ENCODE results near the gene SCN1A. TPM values are rescaled to one million over a fixed set of nuclear protein-coding genes. Genes with fewer than 3 reads are reported as not detected.

The SCN1A gene
- total and polyA plus RNA-seq, 7 donors: under 0.01 to 0.36 (median 0.14) TPM; not detected in 2

GRCh38 chr2:166125557-166125956, 2.3 kb downstream of the SCN1A start:
- Histone ChIP-seq H3K9me3 (no peaks in the 10 kb centered on the region), H3K27me3 (no peaks in the 10 kb centered on the region), H3K4me1 (peaks cover 0 to 18% (median 9%) of the 10 kb centered on the region in 4 donors), H3K4me3 (no peak overlapping the region), H3K27ac (no peak overlapping the region), H3K36me3 (no peaks in the 10 kb centered on the region)
- no peak for TF ChIP-seq POLR2AphosphoS5 (IDR thresholded peaks at IDR 0.05)
- TF ChIP-seq, protein P1, sequence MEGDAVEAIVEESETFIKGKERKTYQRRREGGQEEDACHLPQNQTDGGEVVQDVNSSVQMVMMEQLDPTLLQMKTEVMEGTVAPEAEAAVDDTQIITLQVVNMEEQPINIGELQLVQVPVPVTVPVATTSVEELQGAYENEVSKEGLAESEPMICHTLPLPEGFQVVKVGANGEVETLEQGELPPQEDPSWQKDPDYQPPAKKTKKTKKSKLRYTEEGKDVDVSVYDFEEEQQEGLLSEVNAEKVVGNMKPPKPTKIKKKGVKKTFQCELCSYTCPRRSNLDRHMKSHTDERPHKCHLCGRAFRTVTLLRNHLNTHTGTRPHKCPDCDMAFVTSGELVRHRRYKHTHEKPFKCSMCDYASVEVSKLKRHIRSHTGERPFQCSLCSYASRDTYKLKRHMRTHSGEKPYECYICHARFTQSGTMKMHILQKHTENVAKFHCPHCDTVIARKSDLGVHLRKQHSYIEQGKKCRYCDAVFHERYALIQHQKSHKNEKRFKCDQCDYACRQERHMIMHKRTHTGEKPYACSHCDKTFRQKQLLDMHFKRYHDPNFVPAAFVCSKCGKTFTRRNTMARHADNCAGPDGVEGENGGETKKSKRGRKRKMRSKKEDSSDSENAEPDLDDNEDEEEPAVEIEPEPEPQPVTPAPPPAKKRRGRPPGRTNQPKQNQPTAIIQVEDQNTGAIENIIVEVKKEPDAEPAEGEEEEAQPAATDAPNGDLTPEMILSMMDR (IDR thresholded peaks at IDR 0.05): no peak
- no peak for TF ChIP-seq POLR2A (IDR thresholded peaks at IDR 0.05)
- no peak for TF ChIP-seq EP300 (IDR thresholded peaks at IDR 0.05)
- intact Hi-C loops (cut with DNase I): loop anchor here (5.0 to 10.0 kb wide), 2 partner anchors 68 to 731 kb away; no protein-coding TSS in a partner anchor
- 56 to 78% methylated on average over 2 of the region's 2 CpGs for WGBS, 2 donors
- DNase-seq: no peak

DNA sequence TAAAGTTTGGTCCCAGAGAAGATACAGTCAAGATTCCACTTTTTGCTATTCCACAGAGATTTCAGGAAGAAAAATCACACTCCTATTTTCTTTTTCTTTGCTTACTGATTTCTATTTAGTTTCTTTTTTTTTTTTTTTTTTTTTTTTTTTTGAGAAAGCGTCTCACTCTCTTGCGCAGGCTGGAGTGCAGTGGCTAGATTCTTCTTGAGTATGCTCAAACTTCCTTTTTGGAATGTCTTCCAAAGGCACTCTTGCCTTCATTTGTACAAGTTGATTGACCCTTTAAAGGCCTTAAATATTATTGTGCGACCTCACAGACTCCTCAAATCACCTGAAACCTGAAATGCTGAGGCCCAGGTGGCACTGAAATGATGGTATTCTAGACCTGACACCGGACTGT, 9.6 kb downstream of the SCN1A start:
- DNase-seq: no peak
- 89 to 90% methylated on average over 4 of the region's 4 CpGs for WGBS, 2 donors
- no peaks in the 10 kb centered on the region for H3K36me3 ChIP-seq
- H3K9me3 ChIP-seq: no peaks in the 10 kb centered on the region
- no peak overlapping the region for H3K4me3 ChIP-seq
- no peak overlapping the region for H3K27ac ChIP-seq
- TF ChIP-seq EP300 (IDR thresholded peaks at IDR 0.05) (no peak), POLR2A (IDR thresholded peaks at IDR 0.05) (no peak), POLR2AphosphoS5 (IDR thresholded peaks at IDR 0.05) (no peak)
- TF ChIP-seq, protein P1 (IDR thresholded peaks at IDR 0.05): no peak
- no peaks in the 10 kb centered on the region for H3K4me1 ChIP-seq
- no peaks in the 10 kb centered on the region for H3K27me3 ChIP-seq
- intact Hi-C loops (cut with DNase I): no loop called here

DNA sequence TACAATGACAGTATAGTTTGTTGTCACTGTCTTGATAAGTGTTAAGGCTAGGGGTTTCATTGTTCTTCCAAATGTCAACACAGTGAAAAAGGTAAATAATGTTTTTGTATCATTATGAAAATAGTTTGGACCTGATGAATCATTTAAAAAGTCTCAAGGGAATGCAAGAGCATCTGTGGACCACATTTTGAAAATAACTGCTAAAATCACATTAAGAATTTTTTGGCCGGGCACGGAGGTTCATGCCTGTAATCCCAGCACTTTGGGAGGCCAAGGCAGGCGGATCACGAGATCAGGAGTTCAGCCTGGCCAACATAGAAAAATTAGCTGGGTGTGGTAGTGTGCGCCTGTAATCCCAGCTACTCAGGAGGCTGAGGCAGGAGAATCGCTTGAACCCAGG, 10.3 kb downstream of the SCN1A start:
- no peak overlapping the region for H3K27ac ChIP-seq
- DNase-seq: no peak
- no peaks in the 10 kb centered on the region for H3K9me3 ChIP-seq
- H3K36me3 ChIP-seq: no peaks in the 10 kb centered on the region
- no peaks in the 10 kb centered on the region for H3K4me1 ChIP-seq
- no peaks in the 10 kb centered on the region for H3K27me3 ChIP-seq
- no peak overlapping the region for H3K4me3 ChIP-seq
- 86 to 93% methylated on average over 6 of the region's 6 CpGs for WGBS, 2 donors
- no peak for TF ChIP-seq EP300 (IDR thresholded peaks at IDR 0.05)
- TF ChIP-seq, protein P1 (IDR thresholded peaks at IDR 0.05): no peak
- no peak for TF ChIP-seq POLR2A (IDR thresholded peaks at IDR 0.05)
- no peak for TF ChIP-seq POLR2AphosphoS5 (IDR thresholded peaks at IDR 0.05)
- intact Hi-C loops (cut with DNase I): no loop called here

GRCh38 chr2:166115589-166115988, 12.2 kb downstream of the SCN1A start:
- no peak for DNase-seq
- Histone ChIP-seq H3K36me3 (no peaks in the 10 kb centered on the region), H3K27me3 (no peaks in the 10 kb centered on the region), H3K27ac (no peak overlapping the region), H3K4me3 (no peak overlapping the region), H3K9me3 (no peaks in the 10 kb centered on the region), H3K4me1 (no peaks in the 10 kb centered on the region)
- intact Hi-C loops (cut with DNase I): no loop called here
- WGBS, 2 donors: 71 to 82% methylated on average over 4 of the region's 4 CpGs
- TF ChIP-seq POLR2A (IDR thresholded peaks at IDR 0.05) (no peak), EP300 (IDR thresholded peaks at IDR 0.05) (no peak), POLR2AphosphoS5 (IDR thresholded peaks at IDR 0.05) (no peak)
- TF ChIP-seq, protein P1 (IDR thresholded peaks at IDR 0.05): no peak

GRCh38 chr2:166112193-166112605, 15.6 kb downstream of the SCN1A start:
- 80 to 83% methylated on average over 1 of the region's 1 CpG for WGBS, 2 donors
- intact Hi-C loops (cut with DNase I): no loop called here
- no peak for DNase-seq
- no peak for TF ChIP-seq POLR2AphosphoS5 (IDR thresholded peaks at IDR 0.05)
- TF ChIP-seq, protein P1 (IDR thresholded peaks at IDR 0.05): no peak
- no peak for TF ChIP-seq POLR2A (IDR thresholded peaks at IDR 0.05)
- no peak for TF ChIP-seq EP300 (IDR thresholded peaks at IDR 0.05)
- Histone ChIP-seq H3K4me1 (no peaks in the 10 kb centered on the region), H3K36me3 (no peaks in the 10 kb centered on the region), H3K27me3 (no peaks in the 10 kb centered on the region), H3K9me3 (no peaks in the 10 kb centered on the region), H3K4me3 (no peak overlapping the region), H3K27ac (no peak overlapping the region)

All from sigmoid colon (tissue), 7 donors.